ENCODE measurements around the gene EXOC1L.

EXOC1L gene

GRCh38 chr4:55819634-55820033, at the start of gene EXOC1L:
TSS of gene EXOC1L (plus strand) at chr4:55819790. CDS start at chr4:55820027, 237 bp downstream.
- DNase-seq, result peak in 6 of 56 donors; percentile 0 to 31 (median 1)

- no peak for DNase-seq
Measured at GRCh38 chr4:55770662-55771061, 48.9 kb upstream of the EXOC1L start.

GRCh38 chr4:55781341-55781740, 38.2 kb upstream of the EXOC1L start:
- no peak for DNase-seq

- no peak for DNase-seq
Measured at GRCh38 chr4:55781812-55782211, 37.8 kb upstream of the EXOC1L start.

GRCh38 chr4:55783584-55783983, 36.0 kb upstream of the EXOC1L start:
- DNase-seq, result no peak

- no peak for DNase-seq
Measured at GRCh38 chr4:55784747-55785146, 34.8 kb upstream of the EXOC1L start.

GRCh38 chr4:55791666-55792065, 27.9 kb upstream of the EXOC1L start:
- DNase-seq, result no peak

GRCh38 chr4:55793479-55793878, 26.1 kb upstream of the EXOC1L start:
- no peak for DNase-seq

GRCh38 chr4:55794053-55794452, 25.5 kb upstream of the EXOC1L start:
- no peak for DNase-seq

GRCh38 chr4:55795341-55795740, 24.2 kb upstream of the EXOC1L start:
- no peak for DNase-seq

GRCh38 chr4:55801498-55801897, 18.1 kb upstream of the EXOC1L start:
- no peak for DNase-seq

- DNase-seq, result no peak
Measured at GRCh38 chr4:55807556-55807955, 12.0 kb upstream of the EXOC1L start.

- no peak for DNase-seq
Measured at GRCh38 chr4:55808186-55808585, 11.4 kb upstream of the EXOC1L start.

GRCh38 chr4:55808632-55809031, 11.0 kb upstream of the EXOC1L start:
- DNase-seq, result no peak

GRCh38 chr4:55817691-55818090, 1.9 kb upstream of the EXOC1L start:
- no peak for DNase-seq

GRCh38 chr4:55820279-55820678, 689 bp downstream of the EXOC1L start:
- DNase-seq, result no peak

GRCh38 chr4:55822329-55822728, 2.7 kb downstream of the EXOC1L start:
- DNase-seq, result no peak

GRCh38 chr4:55824865-55825264, 5.3 kb downstream of the EXOC1L start:
- no peak for DNase-seq

- DNase-seq, result no peak
Measured at GRCh38 chr4:55826986-55827385, 7.4 kb downstream of the EXOC1L start.

GRCh38 chr4:55827582-55827981, 8.0 kb downstream of the EXOC1L start:
- DNase-seq, result no peak

- no peak for DNase-seq
Measured at GRCh38 chr4:55830048-55830447, 10.5 kb downstream of the EXOC1L start.

- DNase-seq, result no peak
Measured at GRCh38 chr4:55830716-55831115, 11.1 kb downstream of the EXOC1L start.

GRCh38 chr4:55834086-55834795, 14.7 kb downstream of the EXOC1L start:
- DNase-seq, result no peak

GRCh38 chr4:55837903-55838302, 18.3 kb downstream of the EXOC1L start:
- DNase-seq, result no peak
